Choroid plexus epithelial cell (primary cell): ENCODE measurements around the gene KIAA0232.

Experiments
- DNase-seq: peaks from one replicate; pipeline ENCODE4 v3.0.0-alpha.2; 2010; ENCODE audit warnings: low read depth
- H3K4me3 ChIP-seq: 2 replicates; pipeline ENCODE4 v1.5.1; 2011; ENCODE audit warnings: low read depth, mild to moderate bottlenecking, control low read depth, low read length, moderate library complexity
- CTCF ChIP-seq: conservative IDR thresholded peaks from 2 replicates; pipeline ENCODE4 v1.5.1; 2011; ENCODE audit warnings: low read depth, mild to moderate bottlenecking, control low read depth, inconsistent platforms, low read length, moderate library complexity

KIAA0232 gene

GRCh38 chr4:6881908-6882307 lies 99.4 kb downstream of the KIAA0232 start:
- no peak for DNase-seq
- no peak for TF ChIP-seq CTCF
- H3K4me3 ChIP-seq, result no peak overlapping the region

GRCh38 chr4:6884341-6884870 lies 101.9 kb downstream of the KIAA0232 start:
- no peak for TF ChIP-seq CTCF
- DNase-seq, result no peak
- H3K4me3 ChIP-seq, result no peak overlapping the region

- H3K4me3 ChIP-seq, result no peak overlapping the region
- TF ChIP-seq CTCF, result peak; percentile 35
- DNase-seq, result peak; percentile 71
These were observed 103.5 kb downstream of the KIAA0232 start for GRCh38 chr4:6885953-6886557.

- no peak for TF ChIP-seq CTCF
- no peak overlapping the region for H3K4me3 ChIP-seq
- DNase-seq, result no peak
These were observed 104.4 kb downstream of the KIAA0232 start for GRCh38 chr4:6886886-6887285.

- no peak for TF ChIP-seq CTCF
- no peak overlapping the region for H3K4me3 ChIP-seq
- DNase-seq, result peak; percentile 67
These were observed 105.3 kb downstream of the KIAA0232 start for GRCh38 chr4:6887591-6888371.

GRCh38 chr4:6888506-6889071 lies 106.1 kb downstream of the KIAA0232 start:
- DNase-seq, result no peak
- H3K4me3 ChIP-seq, result no peak overlapping the region
- no peak for TF ChIP-seq CTCF
